KMS-11 (cell line): ENCODE measurements around the gene INSC.

Source experiments
- H2AFZ ChIP-seq: fragments of 200-600 bp; sonication (generic); 2 replicates; pipeline ENCODE4 v1.6.1; 2016; ENCODE audit warnings: antibody characterized with exemption, mixed run types, low read depth
- H3K27ac ChIP-seq: fragments of 200-600 bp; sonication (generic); 2 replicates; pipeline ENCODE4 v1.6.1; 2016; ENCODE audit warnings: mild to moderate bottlenecking, mixed run types
- H3K27me3 ChIP-seq: fragments of 200-600 bp; sonication (generic); 2 replicates; pipeline ENCODE4 v1.6.1; 2017; ENCODE audit warnings: mild to moderate bottlenecking, low read depth, mixed run types, moderate library complexity; ENCODE audit not compliant: insufficient read depth
- H3K36me3 ChIP-seq: fragments of 200-600 bp; sonication (generic); 2 replicates; pipeline ENCODE4 v1.6.1; 2017; ENCODE audit warnings: mild to moderate bottlenecking, mixed run types; ENCODE audit not compliant: insufficient read depth
- H3K4me1 ChIP-seq: fragments of 200-600 bp; sonication (generic); 2 replicates; pipeline ENCODE4 v1.6.1; 2016; ENCODE audit warnings: mild to moderate bottlenecking, low read depth, mixed run types; ENCODE audit not compliant: poor library complexity, severe bottlenecking
- H3K4me2 ChIP-seq: fragments of 200-600 bp; sonication (generic); 2 replicates; pipeline ENCODE4 v1.7.0; 2016; ENCODE audit warnings: mild to moderate bottlenecking, mixed run types
- H3K4me3 ChIP-seq: fragments of 200-600 bp; sonication (generic); IDR thresholded peaks from 2 replicates; pipeline ENCODE4 v1.6.1; 2017; ENCODE audit warnings: low read depth, low read length, mixed read lengths; ENCODE audit not compliant: insufficient read depth
- H3K79me2 ChIP-seq: fragments of 200-600 bp; sonication (generic); 2 replicates; pipeline ENCODE4 v1.6.1; 2016; ENCODE audit warnings: low read depth, mixed run types; ENCODE audit not compliant: insufficient read depth
- H3K9ac ChIP-seq: fragments of 200-600 bp; sonication (generic); 2 replicates; pipeline ENCODE4 v1.6.1; 2016; ENCODE audit warnings: mild to moderate bottlenecking, mixed run types
- H4K20me1 ChIP-seq: fragments of 200-600 bp; sonication (generic); 2 replicates; pipeline ENCODE4 v1.6.1; 2016; ENCODE audit warnings: mild to moderate bottlenecking, mixed run types; ENCODE audit not compliant: insufficient read depth
- TF ChIP-seq, protein P1 (sequence below): fragments of 200-600 bp; sonication (generic); conservative IDR thresholded peaks from 2 replicates; pipeline ENCODE4 v1.6.1; 2017; ENCODE audit warnings: low read depth, mild to moderate bottlenecking, antibody characterized with exemption, low read length, moderate library complexity, mixed read lengths

The INSC gene

DNA sequence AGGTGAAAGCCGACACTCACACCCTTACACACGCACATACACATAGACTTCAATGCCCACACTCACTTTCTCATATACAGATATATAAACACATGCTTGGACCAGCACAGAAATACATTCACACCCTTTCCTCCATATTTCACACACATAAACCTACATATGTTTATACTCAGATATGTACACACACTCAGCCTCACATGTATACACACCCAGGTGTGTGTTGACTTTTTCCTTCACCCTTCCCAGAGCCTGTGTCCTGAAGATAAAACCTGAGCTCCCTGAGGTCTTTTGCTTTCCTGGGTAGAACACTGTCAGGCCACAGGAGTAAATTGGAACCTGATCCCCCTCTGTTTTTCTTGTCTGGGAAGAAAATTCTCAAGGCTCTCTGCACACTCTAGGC lies 62.8 kb downstream of the INSC start:
- Histone ChIP-seq H3K79me2 (no peaks in the 10 kb centered on the region), H3K4me2 (no peak overlapping the region), H3K36me3 (no peaks in the 10 kb centered on the region), H4K20me1 (no peaks in the 10 kb centered on the region), H2AFZ (no peak overlapping the region), H3K27ac (no peak overlapping the region), H3K4me3 (no peak overlapping the region), H3K27me3 (no peaks in the 10 kb centered on the region), H3K4me1 (no peaks in the 10 kb centered on the region), H3K9ac (no peak overlapping the region)
- TF ChIP-seq, protein P1, sequence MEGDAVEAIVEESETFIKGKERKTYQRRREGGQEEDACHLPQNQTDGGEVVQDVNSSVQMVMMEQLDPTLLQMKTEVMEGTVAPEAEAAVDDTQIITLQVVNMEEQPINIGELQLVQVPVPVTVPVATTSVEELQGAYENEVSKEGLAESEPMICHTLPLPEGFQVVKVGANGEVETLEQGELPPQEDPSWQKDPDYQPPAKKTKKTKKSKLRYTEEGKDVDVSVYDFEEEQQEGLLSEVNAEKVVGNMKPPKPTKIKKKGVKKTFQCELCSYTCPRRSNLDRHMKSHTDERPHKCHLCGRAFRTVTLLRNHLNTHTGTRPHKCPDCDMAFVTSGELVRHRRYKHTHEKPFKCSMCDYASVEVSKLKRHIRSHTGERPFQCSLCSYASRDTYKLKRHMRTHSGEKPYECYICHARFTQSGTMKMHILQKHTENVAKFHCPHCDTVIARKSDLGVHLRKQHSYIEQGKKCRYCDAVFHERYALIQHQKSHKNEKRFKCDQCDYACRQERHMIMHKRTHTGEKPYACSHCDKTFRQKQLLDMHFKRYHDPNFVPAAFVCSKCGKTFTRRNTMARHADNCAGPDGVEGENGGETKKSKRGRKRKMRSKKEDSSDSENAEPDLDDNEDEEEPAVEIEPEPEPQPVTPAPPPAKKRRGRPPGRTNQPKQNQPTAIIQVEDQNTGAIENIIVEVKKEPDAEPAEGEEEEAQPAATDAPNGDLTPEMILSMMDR: no peak

GRCh38 chr11:15178214-15178613 lies 63.5 kb downstream of the INSC start:
- H2AFZ ChIP-seq: no peak overlapping the region
- no peaks in the 10 kb centered on the region for H3K36me3 ChIP-seq
- H3K27me3 ChIP-seq: no peaks in the 10 kb centered on the region
- H3K27ac ChIP-seq: no peak overlapping the region
- H4K20me1 ChIP-seq: no peaks in the 10 kb centered on the region
- H3K4me2 ChIP-seq: no peak overlapping the region
- H3K4me3 ChIP-seq: no peak overlapping the region
- no peaks in the 10 kb centered on the region for H3K79me2 ChIP-seq
- H3K9ac ChIP-seq: no peak overlapping the region
- H3K4me1 ChIP-seq: no peaks in the 10 kb centered on the region
- TF ChIP-seq, protein P1: no peak

GRCh38 chr11:15179167-15179566 lies 64.4 kb downstream of the INSC start:
- TF ChIP-seq, protein P1: no peak
- Histone ChIP-seq H3K4me2 (no peak overlapping the region), H3K79me2 (no peaks in the 10 kb centered on the region), H3K9ac (no peak overlapping the region), H2AFZ (no peak overlapping the region), H3K27ac (no peak overlapping the region), H4K20me1 (no peaks in the 10 kb centered on the region), H3K36me3 (no peaks in the 10 kb centered on the region), H3K4me1 (no peaks in the 10 kb centered on the region), H3K4me3 (no peak overlapping the region), H3K27me3 (no peaks in the 10 kb centered on the region)

GRCh38 chr11:15180212-15180792 lies 65.6 kb downstream of the INSC start:
- TF ChIP-seq, protein P1: no peak

More at GRCh38 chr11:15180212-15180792, 65.6 kb downstream of the INSC start:
- Histone ChIP-seq H3K4me2 (no peak overlapping the region), H3K9ac (no peak overlapping the region), H3K36me3 (no peaks in the 10 kb centered on the region), H2AFZ (no peak overlapping the region), H3K27me3 (no peaks in the 10 kb centered on the region), H3K4me3 (no peak overlapping the region), H3K4me1 (no peaks in the 10 kb centered on the region), H4K20me1 (no peaks in the 10 kb centered on the region), H3K79me2 (no peaks in the 10 kb centered on the region), H3K27ac (no peak overlapping the region)
